Right atrium auricular region (tissue), 2 donors: ENCODE results near the gene ABHD17B. TPM values are rescaled to one million over a fixed set of nuclear protein-coding genes. Genes with fewer than 3 reads are reported as not detected.

Source experiments
- DNase-seq: peaks from one replicate; pipeline ENCODE4 v3.0.0-alpha.2; 2019; ENCODE audit warnings: low spot score
- H3K27ac ChIP-seq, 2 donors: fragments of 200-600 bp; sonication (generic); 1 replicate in 1 of 2; 2 replicates in 1 of 2; pipeline ENCODE4 v1.5.1; 2016 to 2019
- H3K27me3 ChIP-seq, 2 donors: fragments of 200-600 bp; sonication (generic); one replicate each; pipeline versions ENCODE4 v1.5.1 to v1.6.0; 2017 to 2019
- H3K36me3 ChIP-seq: fragments of 200-600 bp; sonication (generic); one replicate; pipeline ENCODE4 v1.5.1; 2016
- H3K4me1 ChIP-seq, 2 donors: fragments of 200-600 bp; sonication (generic); one replicate each; pipeline versions ENCODE4 v1.5.1 to v1.6.0; 2017 to 2019
- H3K4me3 ChIP-seq, 2 donors: fragments of 200-600 bp; sonication (generic); 1 replicate in 1 of 2; 2 replicates in 1 of 2; pipeline ENCODE4 v1.5.1; 2017 to 2019; ENCODE audit warnings: mild to moderate bottlenecking in 1 of 2, moderate library complexity in 1 of 2
- H3K9me3 ChIP-seq, 2 donors: fragments of 200-600 bp; sonication (generic); one replicate each; pipeline ENCODE4 v1.5.1; 2019
- total RNA-seq, 2 donors: library from RNA; depleted of rRNA; stranded (reverse); fragments of >200 nt; gene quantifications; one replicate each; pipeline ENCODE4 v1.1.0, GENCODE V29; 2016
- TF ChIP-seq, protein P1 (sequence below), 2 donors: fragments of 200-600 bp; sonication (generic); IDR thresholded peaks; one replicate each; pipeline ENCODE4 v1.5.1; 2019; ENCODE audit warnings: antibody characterized with exemption in 2 of 2

ABHD17B gene
- total RNA-seq, 2 donors from 2014 or later, result 13.0 to 14.1 TPM

GRCh38 chr9:71895117-71895516 is 15.9 kb downstream of the ABHD17B start:
- Histone ChIP-seq H3K36me3 (no peaks in the 10 kb centered on the region), H3K4me3 (no peak overlapping the region), H3K9me3 (no peaks in the 10 kb centered on the region), H3K27me3 (no peaks in the 10 kb centered on the region), H3K4me1 (peaks cover 0 to 18% of the 10 kb centered on the region in 2 donors), H3K27ac (no peak overlapping the region)
- TF ChIP-seq, protein P1, sequence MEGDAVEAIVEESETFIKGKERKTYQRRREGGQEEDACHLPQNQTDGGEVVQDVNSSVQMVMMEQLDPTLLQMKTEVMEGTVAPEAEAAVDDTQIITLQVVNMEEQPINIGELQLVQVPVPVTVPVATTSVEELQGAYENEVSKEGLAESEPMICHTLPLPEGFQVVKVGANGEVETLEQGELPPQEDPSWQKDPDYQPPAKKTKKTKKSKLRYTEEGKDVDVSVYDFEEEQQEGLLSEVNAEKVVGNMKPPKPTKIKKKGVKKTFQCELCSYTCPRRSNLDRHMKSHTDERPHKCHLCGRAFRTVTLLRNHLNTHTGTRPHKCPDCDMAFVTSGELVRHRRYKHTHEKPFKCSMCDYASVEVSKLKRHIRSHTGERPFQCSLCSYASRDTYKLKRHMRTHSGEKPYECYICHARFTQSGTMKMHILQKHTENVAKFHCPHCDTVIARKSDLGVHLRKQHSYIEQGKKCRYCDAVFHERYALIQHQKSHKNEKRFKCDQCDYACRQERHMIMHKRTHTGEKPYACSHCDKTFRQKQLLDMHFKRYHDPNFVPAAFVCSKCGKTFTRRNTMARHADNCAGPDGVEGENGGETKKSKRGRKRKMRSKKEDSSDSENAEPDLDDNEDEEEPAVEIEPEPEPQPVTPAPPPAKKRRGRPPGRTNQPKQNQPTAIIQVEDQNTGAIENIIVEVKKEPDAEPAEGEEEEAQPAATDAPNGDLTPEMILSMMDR (IDR thresholded peaks at IDR 0.05), result no peak
- DNase-seq, result no peak

GRCh38 chr9:71891557-71892189 is 19.3 kb downstream of the ABHD17B start:
- Histone ChIP-seq H3K27ac (no peak overlapping the region), H3K27me3 (no peaks in the 10 kb centered on the region), H3K36me3 (no peaks in the 10 kb centered on the region), H3K4me3 (no peak overlapping the region), H3K9me3 (no peaks in the 10 kb centered on the region), H3K4me1 (peaks cover 0 to 16% of the 10 kb centered on the region in 2 donors)
- DNase-seq, result no peak
- TF ChIP-seq, protein P1 (IDR thresholded peaks at IDR 0.05), result no peak

DNA sequence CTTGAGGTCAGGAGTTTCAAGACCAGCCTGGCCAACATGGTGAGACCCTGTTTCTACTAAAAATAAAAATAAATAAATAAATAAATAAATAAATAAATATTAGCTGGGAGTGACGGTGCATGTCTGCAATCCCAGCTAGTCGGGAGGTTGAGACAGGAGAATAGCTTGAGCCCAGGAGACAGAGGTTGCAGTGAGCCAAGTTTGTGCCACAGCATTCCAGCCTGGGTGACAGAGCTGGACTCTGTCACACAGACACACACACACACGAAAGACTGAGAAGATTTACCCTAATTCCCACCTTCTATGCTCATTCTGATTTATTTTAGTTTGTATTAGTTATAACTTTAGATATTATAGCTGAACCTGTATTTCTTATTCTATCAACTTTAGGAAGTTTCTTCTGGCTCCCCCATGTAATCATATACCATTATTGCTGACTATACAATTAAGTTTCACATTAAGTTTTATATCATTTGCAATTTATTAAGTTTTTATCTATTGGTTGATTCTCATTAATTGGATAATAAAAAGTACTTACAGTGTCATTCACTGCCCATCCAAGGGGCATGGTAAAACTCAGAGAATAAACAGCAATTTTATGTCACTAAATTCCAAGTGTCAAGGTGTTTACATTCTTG is 20.8 kb downstream of the ABHD17B start:
- Histone ChIP-seq H3K9me3 (no peaks in the 10 kb centered on the region), H3K4me1 (peaks cover 0 to 8% of the 10 kb centered on the region in 2 donors), H3K4me3 (no peak overlapping the region), H3K36me3 (no peaks in the 10 kb centered on the region), H3K27me3 (no peaks in the 10 kb centered on the region), H3K27ac (no peak overlapping the region)
- DNase-seq, result no peak
- TF ChIP-seq, protein P1 (IDR thresholded peaks at IDR 0.05), result no peak

- Histone ChIP-seq H3K27me3 (no peaks in the 10 kb centered on the region), H3K4me1 (peaks cover 0 to 5% of the 10 kb centered on the region in 2 donors), H3K27ac (no peak overlapping the region), H3K4me3 (no peak overlapping the region), H3K9me3 (peaks cover 0 to 21% of the 10 kb centered on the region in 2 donors), H3K36me3 (no peaks in the 10 kb centered on the region)
- no peak for DNase-seq
- TF ChIP-seq, protein P1 (IDR thresholded peaks at IDR 0.05), result no peak
These were observed 23.6 kb downstream of the ABHD17B start for GRCh38 chr9:71887362-71887761.

GRCh38 chr9:71886541-71886940 is 24.5 kb downstream of the ABHD17B start:
- no peak overlapping the region for H3K4me3 ChIP-seq
- TF ChIP-seq, protein P1 (IDR thresholded peaks at IDR 0.05), result no peak
- H3K4me1 ChIP-seq, result peaks cover 0 to 5% of the 10 kb centered on the region in 2 donors
- DNase-seq, result no peak
- no peaks in the 10 kb centered on the region for H3K36me3 ChIP-seq
- no peaks in the 10 kb centered on the region for H3K27me3 ChIP-seq
- H3K27ac ChIP-seq, result no peak overlapping the region
- H3K9me3 ChIP-seq, result peaks cover 0 to 24% of the 10 kb centered on the region in 2 donors
